ENCODE data around the gene NXF1. TPM values are rescaled to one million over a fixed set of nuclear protein-coding genes. Genes with fewer than 3 reads are reported as not detected.
"Not testable (repeated sequence)": the region's sequence is repeated elsewhere in the genome, so short reads cannot be mapped to it uniquely, and the experiment has no call there.

NXF1 gene
- total and polyA plus RNA-seq, 2 of the 13 experiments (the other 11 are each of a cell fraction or from before 2014, with no cell fraction given) = 30.4 to 30.9 TPM

GRCh38 chr11:62840721-62841360 lies 35.6 kb upstream of the NXF1 start (continued):
- TF ChIP-seq, protein P1, sequence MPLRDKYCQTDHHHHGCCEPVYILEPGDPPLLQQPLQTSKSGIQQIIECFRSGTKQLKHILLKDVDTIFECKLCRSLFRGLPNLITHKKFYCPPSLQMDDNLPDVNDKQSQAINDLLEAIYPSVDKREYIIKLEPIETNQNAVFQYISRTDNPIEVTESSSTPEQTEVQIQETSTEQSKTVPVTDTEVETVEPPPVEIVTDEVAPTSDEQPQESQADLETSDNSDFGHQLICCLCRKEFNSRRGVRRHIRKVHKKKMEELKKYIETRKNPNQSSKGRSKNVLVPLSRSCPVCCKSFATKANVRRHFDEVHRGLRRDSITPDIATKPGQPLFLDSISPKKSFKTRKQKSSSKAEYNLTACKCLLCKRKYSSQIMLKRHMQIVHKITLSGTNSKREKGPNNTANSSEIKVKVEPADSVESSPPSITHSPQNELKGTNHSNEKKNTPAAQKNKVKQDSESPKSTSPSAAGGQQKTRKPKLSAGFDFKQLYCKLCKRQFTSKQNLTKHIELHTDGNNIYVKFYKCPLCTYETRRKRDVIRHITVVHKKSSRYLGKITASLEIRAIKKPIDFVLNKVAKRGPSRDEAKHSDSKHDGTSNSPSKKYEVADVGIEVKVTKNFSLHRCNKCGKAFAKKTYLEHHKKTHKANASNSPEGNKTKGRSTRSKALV (CRISPR knock-in tag; IDR thresholded peaks at IDR 0.05) = 0 out of 2 replicates have a peak, but pooled peaks have one; percentile 27
- TF ChIP-seq ZNF263 (CRISPR knock-in tag; IDR thresholded peaks at IDR 0.05) = 0 out of 2 replicates have a peak, but pooled peaks have one; percentile 18
- 0 out of 2 replicates have a peak, but pooled peaks have one; percentile 14 for TF ChIP-seq ZNF768 (CRISPR knock-in tag; IDR thresholded peaks at IDR 0.05)
- TF ChIP-seq CBX5 (CRISPR knock-in tag; IDR thresholded peaks at IDR 0.05; ENCODE audit: borderline replicate concordance) = 0 out of 2 replicates have a peak, but pooled peaks have one; percentile 21
- TF ChIP-seq ZSCAN29 (CRISPR knock-in tag; conservative IDR thresholded peaks at IDR 0.05) = 0 out of 2 replicates have a peak, but pooled peaks have one; percentile 1
- not testable (repeated sequence) for TF ChIP-seq FOXP1 (IDR thresholded peaks at IDR 0.05)
- 0 out of 2 replicates have a peak, but pooled peaks have one; percentile 1 for TF ChIP-seq FOXP1 (CRISPR knock-in tag; IDR thresholded peaks at IDR 0.05)
- TF ChIP-seq, protein P2, sequence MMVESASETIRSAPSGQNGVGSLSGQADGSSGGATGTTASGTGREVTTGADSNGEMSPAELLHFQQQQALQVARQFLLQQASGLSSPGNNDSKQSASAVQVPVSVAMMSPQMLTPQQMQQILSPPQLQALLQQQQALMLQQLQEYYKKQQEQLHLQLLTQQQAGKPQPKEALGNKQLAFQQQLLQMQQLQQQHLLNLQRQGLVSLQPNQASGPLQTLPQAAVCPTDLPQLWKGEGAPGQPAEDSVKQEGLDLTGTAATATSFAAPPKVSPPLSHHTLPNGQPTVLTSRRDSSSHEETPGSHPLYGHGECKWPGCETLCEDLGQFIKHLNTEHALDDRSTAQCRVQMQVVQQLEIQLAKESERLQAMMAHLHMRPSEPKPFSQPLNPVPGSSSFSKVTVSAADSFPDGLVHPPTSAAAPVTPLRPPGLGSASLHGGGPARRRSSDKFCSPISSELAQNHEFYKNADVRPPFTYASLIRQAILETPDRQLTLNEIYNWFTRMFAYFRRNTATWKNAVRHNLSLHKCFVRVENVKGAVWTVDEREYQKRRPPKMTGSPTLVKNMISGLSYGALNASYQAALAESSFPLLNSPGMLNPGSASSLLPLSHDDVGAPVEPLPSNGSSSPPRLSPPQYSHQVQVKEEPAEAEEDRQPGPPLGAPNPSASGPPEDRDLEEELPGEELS (CRISPR knock-in tag; IDR thresholded peaks at IDR 0.05) = peak; percentile 1; the same call in 1 of the 2 replicates
- TF ChIP-seq ZNF225 (CRISPR knock-in tag; IDR thresholded peaks at IDR 0.05) = 0 out of 2 replicates have a peak, but pooled peaks have one; percentile 41
